Activated CD4-positive, CD25-positive, alpha-beta regulatory T cell treated with anti-CD3 and anti-CD28 coated beads, Interleukin-2, amount 50 U/mL, for 72 hours (primary cell): ENCODE measurements around the gene CDK5R2.

Experiments used
- DNase-seq: peaks from one replicate; pipeline ENCODE4 v3.0.0; 2021

Gene CDK5R2

GRCh38 chr2:219009294-219009693, 49.8 kb downstream of the CDK5R2 start:
- no peak for DNase-seq

- DNase-seq = no peak
Measured at GRCh38 chr2:219010162-219010756, 50.8 kb downstream of the CDK5R2 start.

DNA sequence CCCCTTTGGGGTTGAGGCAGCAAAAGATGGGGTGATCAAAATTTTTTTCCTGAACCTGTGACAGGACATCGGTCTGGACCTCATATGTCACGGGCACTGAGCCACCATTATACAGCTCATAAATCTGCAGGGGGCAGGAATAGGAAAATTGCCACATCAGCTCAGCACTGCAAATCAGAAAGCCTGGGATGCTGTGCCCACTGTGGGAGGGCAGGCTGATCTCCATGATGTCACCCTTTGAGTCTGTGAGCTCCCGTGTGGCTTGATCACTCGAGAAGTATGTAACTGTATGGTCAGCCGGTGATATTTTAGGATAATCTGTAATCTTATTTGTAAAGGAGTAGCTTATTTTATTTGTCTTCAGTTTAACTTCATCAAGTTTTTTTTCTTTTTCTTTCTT, 51.4 kb downstream of the CDK5R2 start:
- DNase-seq = no peak
